CD4-positive, alpha-beta T cell (primary cell): Measurements from ENCODE around the gene ITGAD. TPM values are rescaled to one million over a fixed set of nuclear protein-coding genes. Genes with fewer than 3 reads are reported as not detected.

Source experiments
- ATAC-seq: fragments of 200-7000 bp; cut with Tn5 transposase; one replicate; pipeline ENCODE4 v1.10.0; 2022; ENCODE audit warnings: mild to moderate bottlenecking; ENCODE audit not compliant: poor library complexity
- CTCF ChIA-PET: fragments of 350-600 bp; sonication (Branson Sonifier 250); formaldehyde crosslinking; loops from one replicate; lab custom pipeline; 2021; ENCODE audit warnings: antibody characterized with exemption, inconsistent platforms; lab: Charles Lee
- POLR2A ChIA-PET: fragments of 350-600 bp; sonication (Branson Sonifier 250); formaldehyde crosslinking; loops from one replicate; lab custom pipeline; 2021; ENCODE audit warnings: antibody characterized with exemption, inconsistent platforms; lab: Charles Lee
- DNase-seq, 14 experiments: peaks; one replicate each; pipeline ENCODE4 v3.0.0-alpha.2; 2013 to 2020; ENCODE audit warnings: mixed read lengths in 2 of 14
- H3K27ac ChIP-seq, 2 donors: one replicate each; pipeline versions ENCODE4 v1.5.1 to v1.7.0; 2013; ENCODE audit warnings: low read length in 2 of 2, low read depth in 1 of 2, mild to moderate bottlenecking in 1 of 2
- H3K27me3 ChIP-seq, 2 experiments: 1 replicate in 1 of 2; 2 replicates in 1 of 2; pipeline versions ENCODE4 v1.6.1 to v1.7.0; 2013; ENCODE audit warnings: low read length in 2 of 2, control low read depth in 1 of 2, mild to moderate bottlenecking in 1 of 2, moderate library complexity in 1 of 2; ENCODE audit not compliant: insufficient read depth in 2 of 2, control insufficient read depth in 1 of 2
- H3K36me3 ChIP-seq: one replicate; pipeline ENCODE4 v1.6.1; 2013; ENCODE audit warnings: low read length, control low read depth; ENCODE audit not compliant: insufficient read depth
- H3K4me1 ChIP-seq: one replicate; pipeline ENCODE4 v1.6.1; 2013; ENCODE audit warnings: low read length, control low read depth; ENCODE audit not compliant: insufficient read depth
- H3K4me3 ChIP-seq: one replicate; pipeline ENCODE4 v1.5.1; 2013; ENCODE audit warnings: mild to moderate bottlenecking, low read length, moderate library complexity
- H3K9me3 ChIP-seq, 2 experiments: 1 replicate in 1 of 2; 2 replicates in 1 of 2; pipeline versions ENCODE4 v1.6.1 to v1.7.0; 2013; ENCODE audit warnings: low read length in 2 of 2, mild to moderate bottlenecking in 2 of 2, control low read depth in 1 of 2, moderate library complexity in 1 of 2; ENCODE audit not compliant: control insufficient read depth in 1 of 2, insufficient read depth in 1 of 2
- H3K27ac Mint-ChIP-seq: one replicate; pipeline ENCODE4 v1.8.0; 2020; ENCODE audit warnings: mixed read lengths
- H3K27me3 Mint-ChIP-seq: one replicate; pipeline ENCODE4 v1.8.0; 2021; ENCODE audit warnings: mixed read lengths
- H3K36me3 Mint-ChIP-seq: one replicate; pipeline ENCODE4 v1.8.0; 2021; ENCODE audit warnings: low read depth, mixed read lengths
- H3K4me1 Mint-ChIP-seq: one replicate; pipeline ENCODE4 v1.8.0; 2021; ENCODE audit warnings: low read depth, mixed read lengths
- H3K4me3 Mint-ChIP-seq: one replicate; pipeline ENCODE4 v1.8.0; 2020; ENCODE audit warnings: mild to moderate bottlenecking, mixed read lengths
- H3K9me3 Mint-ChIP-seq: one replicate; pipeline ENCODE4 v1.8.0; 2020; ENCODE audit warnings: mixed read lengths
- intact Hi-C, 2 experiments: fragments of 100-400 bp; cut with DNase I in 1 of 2; cut with micrococcal nuclease in 1 of 2; formaldehyde crosslinking; loops; one replicate each; pipeline versions ENCODE4 v1.15.1 to v1.9.0; 2023 to 2025; cut with DNase I, micrococcal nuclease
- total RNA-seq, 174 experiments: library from RNA in 2 of 174; stranded (reverse) in 2 of 174; gene quantifications; one replicate each; pipeline ENCODE4 v1.2.3 and lab custom pipeline; 2021 to 2026
- TF ChIP-seq, protein P1 (sequence below): fragments of 200-600 bp; IDR thresholded peaks from one replicate; pipeline ENCODE4 v1.8.0; 2022; ENCODE audit warnings: antibody characterized with exemption, mild to moderate bottlenecking

The ITGAD gene
- total RNA-seq, 2 experiments from 2014 or later = not detected

- Histone ChIP-seq H3K27me3 (peaks cover 10 to 24% of the 10 kb centered on the region in 2 experiments), H3K4me3 (no peak overlapping the region), H3K36me3 (no peaks in the 10 kb centered on the region), H3K27ac (no peak overlapping the region), H3K9me3 (peaks cover 0 to 6% of the 10 kb centered on the region in 2 experiments), H3K4me1 (peaks cover 47% of the 10 kb centered on the region)
- Mint-ChIP-seq H3K27me3 (peaks cover 13% of the 10 kb centered on the region), H3K36me3 (no peaks in the 10 kb centered on the region), H3K4me1 (peaks cover 28% of the 10 kb centered on the region), H3K4me3 (peak overlapping the region; percentile 38), H3K9me3 (no peaks in the 10 kb centered on the region), H3K27ac (no peak overlapping the region)
- TF ChIP-seq, protein P1, sequence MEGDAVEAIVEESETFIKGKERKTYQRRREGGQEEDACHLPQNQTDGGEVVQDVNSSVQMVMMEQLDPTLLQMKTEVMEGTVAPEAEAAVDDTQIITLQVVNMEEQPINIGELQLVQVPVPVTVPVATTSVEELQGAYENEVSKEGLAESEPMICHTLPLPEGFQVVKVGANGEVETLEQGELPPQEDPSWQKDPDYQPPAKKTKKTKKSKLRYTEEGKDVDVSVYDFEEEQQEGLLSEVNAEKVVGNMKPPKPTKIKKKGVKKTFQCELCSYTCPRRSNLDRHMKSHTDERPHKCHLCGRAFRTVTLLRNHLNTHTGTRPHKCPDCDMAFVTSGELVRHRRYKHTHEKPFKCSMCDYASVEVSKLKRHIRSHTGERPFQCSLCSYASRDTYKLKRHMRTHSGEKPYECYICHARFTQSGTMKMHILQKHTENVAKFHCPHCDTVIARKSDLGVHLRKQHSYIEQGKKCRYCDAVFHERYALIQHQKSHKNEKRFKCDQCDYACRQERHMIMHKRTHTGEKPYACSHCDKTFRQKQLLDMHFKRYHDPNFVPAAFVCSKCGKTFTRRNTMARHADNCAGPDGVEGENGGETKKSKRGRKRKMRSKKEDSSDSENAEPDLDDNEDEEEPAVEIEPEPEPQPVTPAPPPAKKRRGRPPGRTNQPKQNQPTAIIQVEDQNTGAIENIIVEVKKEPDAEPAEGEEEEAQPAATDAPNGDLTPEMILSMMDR = no peak
- ChIA-PET CTCF (interaction anchor here (1.6 kb wide), 1 partner anchor 14 kb away, joined by 6 read pairs; no protein-coding TSS in a partner anchor), POLR2A (interaction anchor here (1.0 to 6.2 kb wide), 5 partner anchors 13 to 399 kb away, joined by 3 to 69 read pairs (median 32); partner anchors contain the start of genes ARMC5, RUSF1 and ZNF267)
- ATAC-seq (no peak), DNase-seq (no peak)
- intact Hi-C loops = loop anchor here in 1 of 2 experiments (5.0 kb wide), 1 partner anchor 382 kb away; no protein-coding TSS in a partner anchor
Observed at GRCh38 chr16:31474773-31475738, 81.9 kb downstream of the ITGAD start.

- Mint-ChIP-seq H3K27me3 (peaks cover 13% of the 10 kb centered on the region), H3K27ac (peak overlapping the region; percentile 83), H3K4me1 (peaks cover 28% of the 10 kb centered on the region), H3K4me3 (peak overlapping the region; percentile 88), H3K36me3 (no peaks in the 10 kb centered on the region), H3K9me3 (no peaks in the 10 kb centered on the region)
- peaks cover 10 to 24% of the 10 kb centered on the region in 2 experiments for H3K27me3 ChIP-seq
- ChIA-PET POLR2A (interaction anchor here (1.4 to 6.2 kb wide), 7 partner anchors 12 to 398 kb away, joined by 5 to 69 read pairs (median 7); partner anchors contain the start of genes ARMC5, FUS, RUSF1 and ZNF267), CTCF (interaction anchor here (1.6 kb wide), 1 partner anchor 15 kb away, joined by 6 read pairs; no protein-coding TSS in a partner anchor)
- ATAC-seq (no peak), DNase-seq (peak in 3 of 14 experiments; percentile 18 to 45 (median 32))
- H3K4me1 ChIP-seq = peaks cover 47% of the 10 kb centered on the region
- TF ChIP-seq, protein P1 = no peak
- H3K36me3 ChIP-seq = no peaks in the 10 kb centered on the region
- H3K9me3 ChIP-seq = peaks cover 0 to 6% of the 10 kb centered on the region in 2 experiments
- intact Hi-C loops = loop anchor here (1.0 to 2.0 kb wide), 2 partner anchors 16 to 17 kb away; partner anchors contain the start of gene ARMC5 (in 1 of the 2)
- H3K27ac ChIP-seq = no peak overlapping the region
- peak overlapping the region; percentile 71 for H3K4me3 ChIP-seq
Observed at GRCh38 chr16:31475946-31476302, 82.8 kb downstream of the ITGAD start.

Other genes with a start within 250 kb of the ITGAD start
- under 1 TPM; 0.33 to 0.56 TPM for gene PRSS36, start 243.3 kb upstream of the ITGAD start, total RNA-seq
- 100 to 1,000 TPM; 699 to 733 TPM for gene FUS, start 213.2 kb upstream of the ITGAD start, total RNA-seq
- gene PYCARD, start 190.6 kb upstream of the ITGAD start, total RNA-seq = 1 to 10 TPM; 8.1 to 8.5 TPM
- under 1 TPM in 1 of 2 experiments, not detected in 1; 0.17 TPM for gene TRIM72, start 179.2 kb upstream of the ITGAD start, total RNA-seq
- not detected for gene PYDC1, start 176.2 kb upstream of the ITGAD start, total RNA-seq
- gene ITGAM, start 133.4 kb upstream of the ITGAD start, total RNA-seq = 1 to 10 TPM; 1.8 to 4.3 TPM
- gene ITGAX, start 38.2 kb upstream of the ITGAD start, total RNA-seq = 1 to 10 TPM; 5.5 to 6.0 TPM
- not detected for gene COX6A2, start 35.0 kb downstream of the ITGAD start, total RNA-seq
- gene ZNF843, start 49.5 kb downstream of the ITGAD start, total RNA-seq = under 1 TPM in 1 of 2 experiments, not detected in 1; 0.16 TPM
- gene ARMC5, start 66.2 kb downstream of the ITGAD start, total RNA-seq = 10 to 100 TPM in 1 of 2 experiments, 1 to 10 TPM in 1; 8.5 to 10.8 TPM
- gene TGFB1I1, start 78.8 kb downstream of the ITGAD start, total RNA-seq = under 1 TPM; 0.36 to 0.42 TPM
- 1 to 10 TPM; 4.1 to 5.3 TPM for gene SLC5A2, start 89.8 kb downstream of the ITGAD start, total RNA-seq
- 10 to 100 TPM; 69.2 to 73.2 TPM for gene RUSF1, start 115.1 kb downstream of the ITGAD start, total RNA-seq
- gene AHSP, start 134.6 kb downstream of the ITGAD start, total RNA-seq = not detected